ENCODE results near the gene CD6. TPM values are rescaled to one million over a fixed set of nuclear protein-coding genes. Genes with fewer than 3 reads are reported as not detected.

CD6 gene
- total RNA-seq, 3 donors from 2014 or later = 0.80 to 1.9 (median 0.98) TPM

DNA sequence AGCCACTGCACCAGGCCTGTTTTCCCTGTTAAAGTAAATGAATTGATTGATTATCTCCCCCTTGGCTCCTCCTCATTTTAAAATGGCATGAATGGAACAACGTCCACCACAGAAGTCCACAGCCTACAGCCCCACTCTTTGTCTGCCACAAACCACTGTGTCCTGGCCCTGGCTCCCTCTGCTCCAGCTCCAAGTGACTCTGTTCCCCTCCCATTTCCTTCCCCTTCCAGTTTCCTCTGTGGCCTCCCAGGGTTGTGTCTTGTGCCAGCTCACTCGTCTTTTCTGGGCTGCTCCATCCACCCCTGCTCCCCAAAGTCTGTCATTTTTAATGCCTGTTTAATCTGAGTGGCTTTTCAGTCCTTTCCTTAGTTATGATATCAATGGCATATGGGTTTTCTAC lies 78.4 kb downstream of the CD6 start:
- Histone ChIP-seq H3K36me3 (no peaks in the 10 kb centered on the region), H3K27me3 (no peaks in the 10 kb centered on the region), H3K4me1 (no peaks in the 10 kb centered on the region), H3K4me3 (no peak overlapping the region), H3K27ac (no peak overlapping the region), H3K9me3 (no peaks in the 10 kb centered on the region)
- no peak for DNase-seq (ENCODE audit: low spot score in 2 of 2)
- intact Hi-C loops (cut with DNase I; ENCODE audit: low total_unique reads) = loop anchor here (2.0 kb wide), 1 partner anchor 33 kb away; no protein-coding TSS in a partner anchor
- TF ChIP-seq POLR2AphosphoS5 (IDR thresholded peaks at IDR 0.05) = no peak
- TF ChIP-seq, protein P1, sequence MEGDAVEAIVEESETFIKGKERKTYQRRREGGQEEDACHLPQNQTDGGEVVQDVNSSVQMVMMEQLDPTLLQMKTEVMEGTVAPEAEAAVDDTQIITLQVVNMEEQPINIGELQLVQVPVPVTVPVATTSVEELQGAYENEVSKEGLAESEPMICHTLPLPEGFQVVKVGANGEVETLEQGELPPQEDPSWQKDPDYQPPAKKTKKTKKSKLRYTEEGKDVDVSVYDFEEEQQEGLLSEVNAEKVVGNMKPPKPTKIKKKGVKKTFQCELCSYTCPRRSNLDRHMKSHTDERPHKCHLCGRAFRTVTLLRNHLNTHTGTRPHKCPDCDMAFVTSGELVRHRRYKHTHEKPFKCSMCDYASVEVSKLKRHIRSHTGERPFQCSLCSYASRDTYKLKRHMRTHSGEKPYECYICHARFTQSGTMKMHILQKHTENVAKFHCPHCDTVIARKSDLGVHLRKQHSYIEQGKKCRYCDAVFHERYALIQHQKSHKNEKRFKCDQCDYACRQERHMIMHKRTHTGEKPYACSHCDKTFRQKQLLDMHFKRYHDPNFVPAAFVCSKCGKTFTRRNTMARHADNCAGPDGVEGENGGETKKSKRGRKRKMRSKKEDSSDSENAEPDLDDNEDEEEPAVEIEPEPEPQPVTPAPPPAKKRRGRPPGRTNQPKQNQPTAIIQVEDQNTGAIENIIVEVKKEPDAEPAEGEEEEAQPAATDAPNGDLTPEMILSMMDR (IDR thresholded peaks at IDR 0.05) = no peak

DNA sequence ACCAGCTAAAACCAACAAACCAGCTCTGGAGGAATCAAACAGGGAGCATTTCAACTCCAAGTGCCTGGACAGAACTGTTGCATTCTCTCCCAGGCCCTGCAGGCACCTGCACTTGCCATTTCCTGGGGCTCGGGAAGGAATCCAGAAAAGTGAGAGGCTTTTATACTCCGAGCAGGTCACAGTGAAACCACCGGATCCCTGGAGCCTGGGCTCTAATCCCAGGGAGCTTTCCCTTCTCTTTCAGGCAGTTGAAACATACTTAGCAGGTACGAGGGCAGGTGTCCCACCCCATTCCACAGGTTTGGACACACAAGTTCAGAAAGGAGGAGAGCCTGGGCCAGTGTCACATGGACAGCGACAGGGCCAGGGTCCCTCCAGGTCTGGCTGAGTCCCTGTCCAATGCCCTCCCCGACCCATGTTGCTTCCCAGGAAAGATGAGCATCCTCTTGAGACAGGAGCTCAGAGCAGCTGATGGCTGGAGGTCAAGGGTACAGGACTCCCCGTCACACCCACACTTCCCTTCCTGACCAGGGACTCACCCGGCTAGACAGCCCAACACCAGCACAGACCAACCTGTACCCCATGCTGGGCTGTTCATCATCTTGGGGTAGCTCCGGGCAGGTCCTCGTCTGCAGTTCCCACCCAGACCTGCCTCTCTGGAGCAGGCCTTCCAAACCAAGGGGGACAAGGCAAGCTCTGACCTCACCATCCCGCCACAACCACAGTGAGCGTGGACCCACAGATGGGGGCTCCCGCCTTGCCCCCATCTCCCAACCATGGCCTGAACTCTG lies 80.9 kb downstream of the CD6 start:
- H3K27ac ChIP-seq = no peak overlapping the region
- H3K36me3 ChIP-seq = no peaks in the 10 kb centered on the region
- DNase-seq (ENCODE audit: low spot score in 2 of 2) = no peak
- intact Hi-C loops (cut with DNase I; ENCODE audit: low total_unique reads) = no loop called here
- H3K4me3 ChIP-seq = no peak overlapping the region
- H3K27me3 ChIP-seq = no peaks in the 10 kb centered on the region
- no peaks in the 10 kb centered on the region for H3K9me3 ChIP-seq
- no peaks in the 10 kb centered on the region for H3K4me1 ChIP-seq
- TF ChIP-seq POLR2A (IDR thresholded peaks at IDR 0.05) (no peak), POLR2AphosphoS5 (IDR thresholded peaks at IDR 0.05) (no peak)
- TF ChIP-seq, protein P1 (IDR thresholded peaks at IDR 0.05) = no peak

DNA sequence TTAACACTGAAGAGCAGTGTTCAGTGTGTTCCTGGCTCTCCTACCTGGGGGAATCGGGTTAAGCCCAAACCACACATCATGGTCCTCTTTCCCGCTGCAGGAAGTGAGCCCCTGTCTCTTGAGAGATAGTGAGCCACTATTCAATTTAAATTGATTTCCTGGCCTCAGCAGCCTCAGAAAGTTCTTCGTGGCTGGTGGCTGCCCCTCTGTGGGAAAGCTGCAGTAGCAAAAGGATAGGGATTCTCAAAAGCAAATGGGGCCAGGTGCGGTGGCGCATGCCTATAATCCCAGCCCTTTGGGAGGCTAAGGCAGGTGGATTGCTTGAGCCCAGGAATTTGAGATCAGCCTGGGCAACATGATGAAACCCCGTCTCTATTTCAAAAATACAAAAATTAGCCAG lies 81.7 kb downstream of the CD6 start:
- TF ChIP-seq, protein P1 (IDR thresholded peaks at IDR 0.05) = no peak
- no peak for TF ChIP-seq POLR2A (IDR thresholded peaks at IDR 0.05)
- no peak for TF ChIP-seq POLR2AphosphoS5 (IDR thresholded peaks at IDR 0.05)
- H3K27me3 ChIP-seq = no peaks in the 10 kb centered on the region
- H3K4me3 ChIP-seq = no peak overlapping the region
- intact Hi-C loops (cut with DNase I; ENCODE audit: low total_unique reads) = no loop called here
- no peaks in the 10 kb centered on the region for H3K9me3 ChIP-seq
- H3K36me3 ChIP-seq = no peaks in the 10 kb centered on the region
- H3K27ac ChIP-seq = no peak overlapping the region
- no peak for DNase-seq (ENCODE audit: low spot score in 2 of 2)
- no peaks in the 10 kb centered on the region for H3K4me1 ChIP-seq

DNA sequence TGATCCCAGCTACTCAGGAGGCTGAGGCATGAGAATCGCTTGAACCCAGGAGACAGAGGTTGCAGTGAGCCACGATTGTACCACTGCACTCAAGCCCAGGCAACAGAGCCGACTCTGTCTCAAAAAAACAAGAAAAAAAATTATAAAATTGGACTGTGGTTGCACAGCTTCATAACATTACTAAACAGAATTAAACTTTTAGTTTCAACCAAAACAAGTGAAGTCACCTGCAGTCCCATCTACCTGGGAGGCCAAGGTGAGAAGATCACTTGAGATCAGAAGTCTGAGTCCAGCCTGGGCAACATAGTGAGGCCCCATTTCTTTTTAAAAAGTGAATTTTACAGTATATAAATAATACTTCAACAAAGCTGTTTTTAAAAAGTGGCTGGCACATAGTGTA lies 83.0 kb downstream of the CD6 start:
- Histone ChIP-seq H3K9me3 (no peaks in the 10 kb centered on the region), H3K27me3 (no peaks in the 10 kb centered on the region), H3K4me1 (no peaks in the 10 kb centered on the region), H3K36me3 (no peaks in the 10 kb centered on the region), H3K4me3 (no peak overlapping the region), H3K27ac (no peak overlapping the region)
- intact Hi-C loops (cut with DNase I; ENCODE audit: low total_unique reads) = no loop called here
- TF ChIP-seq POLR2AphosphoS5 (IDR thresholded peaks at IDR 0.05) (no peak), POLR2A (IDR thresholded peaks at IDR 0.05) (no peak)
- TF ChIP-seq, protein P1 (IDR thresholded peaks at IDR 0.05) = no peak
- DNase-seq (ENCODE audit: low spot score in 2 of 2) = no peak

DNA sequence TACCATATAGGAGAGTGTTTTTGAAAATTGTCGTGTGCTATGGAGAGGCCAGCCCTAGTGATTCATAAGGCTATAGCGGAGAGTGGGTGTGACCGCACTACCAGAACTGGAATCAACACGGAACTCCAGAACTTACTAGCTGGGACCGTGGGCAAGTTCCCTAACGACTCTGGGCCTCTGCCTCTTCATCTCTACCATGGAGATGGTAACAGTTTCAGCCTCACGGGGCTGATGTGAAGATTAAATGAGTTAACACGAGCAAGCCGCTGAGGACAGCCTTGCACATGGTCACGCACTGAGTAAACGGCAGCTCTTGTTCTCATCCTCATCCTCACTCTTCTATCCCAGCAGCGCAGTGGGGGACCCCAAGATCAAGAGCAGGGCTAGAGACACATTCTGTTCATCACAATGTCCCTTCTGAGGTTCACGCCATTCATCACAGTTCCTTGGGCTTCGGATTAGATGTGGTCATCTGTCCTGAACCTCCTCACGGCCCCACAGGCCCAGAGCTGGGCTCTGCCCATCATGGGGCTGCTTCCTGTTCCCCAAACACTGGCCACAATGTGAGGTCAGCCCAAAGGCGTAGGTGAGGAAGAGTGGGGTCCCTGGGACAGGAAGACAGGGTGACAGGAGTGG lies 83.6 kb downstream of the CD6 start:
- Histone ChIP-seq H3K4me1 (no peaks in the 10 kb centered on the region), H3K27me3 (no peaks in the 10 kb centered on the region), H3K4me3 (no peak overlapping the region), H3K9me3 (no peaks in the 10 kb centered on the region), H3K27ac (no peak overlapping the region), H3K36me3 (no peaks in the 10 kb centered on the region)
- no peak for DNase-seq (ENCODE audit: low spot score in 2 of 2)
- intact Hi-C loops (cut with DNase I; ENCODE audit: low total_unique reads) = no loop called here
- TF ChIP-seq POLR2AphosphoS5 (IDR thresholded peaks at IDR 0.05) (no peak), POLR2A (IDR thresholded peaks at IDR 0.05) (no peak)
- TF ChIP-seq, protein P1 (IDR thresholded peaks at IDR 0.05) = no peak

Data from breast epithelium (tissue), 4 donors.